ENCODE measurements around the gene FAF1. TPM values are rescaled to one million over a fixed set of nuclear protein-coding genes. Genes with fewer than 3 reads are reported as not detected.

FAF1 gene
- total and polyA plus RNA-seq, 9 of the 15 experiments (the other 6 are each of a cell fraction or from before 2014, with no cell fraction given) = 48.7 to 225 (median 118) TPM

GRCh38 chr1:50833216-50833615 is 126.9 kb downstream of the FAF1 start (continued):
- no peak for TF ChIP-seq TFAP4 (CRISPR knock-in tag; IDR thresholded peaks at IDR 0.05; ENCODE audit: borderline replicate concordance)
- no peak for TF ChIP-seq ZBED1 (IDR thresholded peaks at IDR 0.05)
- TF ChIP-seq RHOXF2B (CRISPR knock-in tag; conservative IDR thresholded peaks at IDR 0.05) = no peak
- no peak for TF ChIP-seq PHF8 (IDR thresholded peaks at IDR 0.05; ENCODE audit: borderline replicate concordance, low read length)
- TF ChIP-seq DEAF1 (CRISPR knock-in tag; IDR thresholded peaks at IDR 0.05) = no peak
- TF ChIP-seq RBM17 (IDR thresholded peaks at IDR 0.05; ENCODE audit: borderline replicate concordance, low read depth, low read length) = no peak
- TF ChIP-seq BRD9 (IDR thresholded peaks at IDR 0.05; ENCODE audit: low read depth, partially characterized antibody) = no peak
- no peak for TF ChIP-seq KAT2B (IDR thresholded peaks at IDR 0.05; ENCODE audit: low read depth, low read length)

GRCh38 chr1:50832167-50832566 is 127.9 kb downstream of the FAF1 start:
- no peak for TF ChIP-seq RB1 (IDR thresholded peaks at IDR 0.05; ENCODE audit: low read depth)
- no peak for TF ChIP-seq ZNF830 (CRISPR knock-in tag; IDR thresholded peaks at IDR 0.05)
- TF ChIP-seq RFX1 (IDR thresholded peaks at IDR 0.05) = no peak
- TF ChIP-seq CHD1 (IDR thresholded peaks at IDR 0.05; ENCODE audit: low read length) = no peak
- no peak for TF ChIP-seq GABPB2 (CRISPR knock-in tag; conservative IDR thresholded peaks at IDR 0.05)
- no peak for TF ChIP-seq ZFP1 (CRISPR knock-in tag; IDR thresholded peaks at IDR 0.05)
- DNase-seq (ENCODE audit: extremely low read depth in 1 of 4, low spot score in 3 of 4) (no peak), FAIRE-seq (no peak), ATAC-seq (no peak)
- CTCF ChIA-PET (ENCODE audit: low intra/inter-chr PET ratio) = no interaction called here
- no peaks in the 10 kb centered on the region for H3K9me1 ChIP-seq (ENCODE audit: control insufficient read depth, insufficient read depth, low read length)
- intact Hi-C loops (cut with micrococcal nuclease) (no loop called here), in situ Hi-C loops (cut with MboI) (no loop called here)
- BruUV-seq (replicated peaks) = no TSS peak
- H3K9me3 ChIP-seq (replicated peaks; ENCODE audit: control insufficient read depth, insufficient read depth, low read depth, low read length) = no peaks in the 10 kb centered on the region
- no peak overlapping the region for H2AFZ ChIP-seq (ENCODE audit: low read depth, low read length)
- H3K4me3 ChIP-seq = no peak overlapping the region
- H3K4me1 ChIP-seq (replicated peaks in 1 of 2; ENCODE audit: control insufficient read depth in 2 of 2, insufficient read depth in 2 of 2, low read length in 2 of 2) = no peaks in the 10 kb centered on the region
- peaks cover 87% of the 10 kb centered on the region for H3K79me2 ChIP-seq (ENCODE audit: control insufficient read depth, insufficient read depth, low read length)
- WGBS (ENCODE audit: insufficient coverage, low coverage, missing lambda C conversion rate) = 100% methylated on average over 1 of the region's 1 CpG
- POLR2A ChIA-PET = interaction anchor here (0.6 kb wide), 1 partner anchor 20 kb away, joined by 3 read pairs; no protein-coding TSS in a partner anchor
- H3K27me3 ChIP-seq (ENCODE audit: control insufficient read depth in 2 of 2, insufficient read depth in 2 of 2, low read length in 2 of 2) = no peaks in the 10 kb centered on the region
- no peak overlapping the region for H3K9ac ChIP-seq (ENCODE audit: insufficient read depth in 1 of 2, low read depth in 2 of 2, low read length in 2 of 2)
- H3K4me2 ChIP-seq (ENCODE audit: insufficient read depth, low read length) = no peak overlapping the region
- no peak overlapping the region for H3K27ac ChIP-seq (ENCODE audit: extremely low read depth, low read depth, low read length)
- H4K20me1 ChIP-seq (replicated peaks; ENCODE audit: control insufficient read depth, insufficient read depth, low read length) = no peaks in the 10 kb centered on the region
- H3K36me3 ChIP-seq (ENCODE audit: control insufficient read depth, insufficient read depth, low read length) = peaks cover 9% of the 10 kb centered on the region

Measured in K562 (cell line).